K562 (cell line): ENCODE measurements around the gene AMBRA1. TPM values are rescaled to one million over a fixed set of nuclear protein-coding genes. Genes with fewer than 3 reads are reported as not detected.

Source experiments
- ATAC-seq: fragments of 200-7000 bp; cut with Tn5 transposase; 3 replicates; pipeline ENCODE4 v1.9.1; 2020; ENCODE audit warnings: moderate library complexity
- BruUV-seq: library from RNA; stranded (reverse); fragments of 400-500 nt; replicated peaks from 2 replicates; lab custom pipeline; 2021; lab: Mats Ljungman, UMichigan
- CTCF ChIA-PET: fragments of 300-600 bp; formaldehyde crosslinking; extraction: SDS; loops from one replicate; lab custom pipeline; 2021; ENCODE audit warnings: low intra/inter-chr PET ratio; lab: Yijun Ruan, JAX
- POLR2A ChIA-PET: fragments of 300-600, 350-650 bp; sonication (Branson Sonifier 250); formaldehyde crosslinking; extraction: SDS; loops from one replicate; lab custom pipeline; 2021; ENCODE audit warnings: antibody characterized with exemption, inconsistent platforms; lab: Yijun Ruan, JAX
- DNase-seq, 4 experiments: peaks; one replicate each; pipeline versions ENCODE4 v3.0.0 to v3.0.0-alpha.2; 2011 to 2018; ENCODE audit warnings: low spot score in 3 of 4, mixed read lengths in 3 of 4; ENCODE audit errors: extremely low read depth in 1 of 4
- FAIRE-seq: peaks from 2 replicates; lab custom pipeline; 2011; peaks lifted over from hg19 to GRCh38; lab: Jason Lieb, UNC
- H2AFZ ChIP-seq: 2 replicates; pipeline ENCODE4 v1.6.0; 2011; ENCODE audit warnings: low read depth, low read length, control low read depth, inconsistent platforms
- H3K27ac ChIP-seq: fragments of 200-600 bp; 3 replicates; pipeline ENCODE4 v1.8.0; 2011; ENCODE audit warnings: low read depth, mild to moderate bottlenecking, control low read depth, inconsistent platforms, low read length, moderate library complexity, mixed read lengths; ENCODE audit errors: extremely low read depth
- H3K27me3 ChIP-seq, 2 experiments: fragments of 300-600 bp in 1 of 2; 2 replicates in 1 of 2; 3 replicates in 1 of 2; pipeline versions ENCODE4 v1.6.0 to v1.8.0; 2011; ENCODE audit warnings: inconsistent platforms in 2 of 2, low read length in 2 of 2, mild to moderate bottlenecking in 1 of 2, mixed read lengths in 1 of 2, moderate library complexity in 1 of 2; ENCODE audit not compliant: control insufficient read depth in 2 of 2, insufficient read depth in 2 of 2
- H3K36me3 ChIP-seq: fragments of 300-600 bp; 3 replicates; pipeline ENCODE4 v1.8.0; 2011; ENCODE audit warnings: mild to moderate bottlenecking, low read length, inconsistent platforms; ENCODE audit not compliant: control insufficient read depth, insufficient read depth
- H3K4me1 ChIP-seq, 2 experiments: fragments of 200-600 bp in 1 of 2; replicated peaks in 1 of 2; 2 replicates in 1 of 2; 3 replicates in 1 of 2; pipeline versions ENCODE4 v1.5.1 to v1.8.0; 2011; ENCODE audit warnings: inconsistent platforms in 2 of 2, low read length in 2 of 2, mild to moderate bottlenecking in 1 of 2, mixed read lengths in 1 of 2, moderate library complexity in 1 of 2; ENCODE audit not compliant: control insufficient read depth in 2 of 2, insufficient read depth in 2 of 2
- H3K4me2 ChIP-seq: 2 replicates; pipeline ENCODE4 v1.6.1; 2011; ENCODE audit warnings: low read length, control low read depth, inconsistent platforms, mixed read lengths; ENCODE audit not compliant: insufficient read depth
- H3K4me3 ChIP-seq: fragments of 200-600 bp; sonication (generic), shearing (Covaris generic); 2 replicates; pipeline ENCODE4 v1.5.1; 2016; ENCODE audit warnings: control low read depth, inconsistent platforms
- H3K79me2 ChIP-seq: fragments of 200-600 bp; 3 replicates; pipeline ENCODE4 v1.8.0; 2011; ENCODE audit warnings: low read length, inconsistent platforms; ENCODE audit not compliant: control insufficient read depth, insufficient read depth
- H3K9ac ChIP-seq, 2 experiments: 2 replicates each; pipeline versions ENCODE4 v1.6.0 to v1.6.1; 2011; ENCODE audit warnings: low read depth in 2 of 2, low read length in 2 of 2, control low read depth in 1 of 2, inconsistent platforms in 1 of 2, mild to moderate bottlenecking in 1 of 2, mixed read lengths in 1 of 2; ENCODE audit not compliant: insufficient read depth in 1 of 2
- H3K9me1 ChIP-seq: one replicate; pipeline ENCODE4 v1.6.0; 2011; ENCODE audit warnings: inconsistent platforms, mild to moderate bottlenecking, low read length, moderate library complexity; ENCODE audit not compliant: control insufficient read depth, insufficient read depth
- H3K9me3 ChIP-seq: replicated peaks from 2 replicates; pipeline ENCODE4 v1.5.1; 2011; ENCODE audit warnings: low read depth, low read length, inconsistent platforms; ENCODE audit not compliant: control insufficient read depth, insufficient read depth
- H4K20me1 ChIP-seq: replicated peaks from 2 replicates; pipeline ENCODE4 v1.6.1; 2011; ENCODE audit warnings: low read length, inconsistent platforms, mixed read lengths; ENCODE audit not compliant: control insufficient read depth, insufficient read depth
- BACH1 ChIP-seq: fragments of 200-800 bp; sonication (Bioruptor generic); IDR thresholded peaks from 2 replicates; pipeline ENCODE4 v1.6.1; 2016; ENCODE audit warnings: missing genetic modification characterization, missing compliant biosample characterization
- CBX1 ChIP-seq: sonication (generic); IDR thresholded peaks from 2 replicates; pipeline ENCODE4 v1.6.1; 2016; ENCODE audit warnings: antibody characterized with exemption, low read depth, mild to moderate bottlenecking
- CBX2 ChIP-seq: fragments of 200-600 bp; sonication (generic); IDR thresholded peaks from one replicate; pipeline ENCODE4 v1.6.1; 2012; ENCODE audit warnings: mild to moderate bottlenecking, low read length, inconsistent platforms; ENCODE audit not compliant: insufficient read depth, poor library complexity, severe bottlenecking
- E2F4 ChIP-seq: sonication (generic); formaldehyde crosslinking; IDR thresholded peaks from 2 replicates; pipeline ENCODE4 v1.8.0; 2022; ENCODE audit warnings: mild to moderate bottlenecking, low read depth, missing genetic modification reagents
- IFI16 ChIP-seq: fragments of 250-450 bp; sonication (Bioruptor Pico); IDR thresholded peaks from 2 replicates; pipeline ENCODE4 v2.1.2; 2022; ENCODE audit warnings: mild to moderate bottlenecking, inconsistent platforms
- MYNN ChIP-seq, 2 experiments: sonication (generic); formaldehyde crosslinking in 1 of 2; IDR thresholded peaks; 2 replicates each; pipeline versions ENCODE4 v1.5.0 to v1.6.1; 2016 to 2020; ENCODE audit warnings: antibody characterized with exemption in 1 of 2, missing genetic modification reagents in 1 of 2
- RFX7 ChIP-seq: fragments of 250-450 bp; sonication (Bioruptor Pico); IDR thresholded peaks from 2 replicates; pipeline ENCODE4 v1.5.1; 2021; ENCODE audit warnings: mild to moderate bottlenecking
- SMC3 ChIP-seq: conservative IDR thresholded peaks from 2 replicates; pipeline ENCODE4 v1.6.1; 2011; ENCODE audit warnings: low read depth, low read length, improper control_type of control experiment; ENCODE audit not compliant: insufficient read depth
- TRIM28 ChIP-seq: fragments of 450-650 bp; IDR thresholded peaks from 2 replicates; pipeline ENCODE4 v1.6.1; 2017
- ZC3H11A ChIP-seq: IDR thresholded peaks from 2 replicates; pipeline ENCODE4 v1.6.1; 2012; ENCODE audit warnings: low read depth, low read length, improper control_type of control experiment
- ZNF780A ChIP-seq: fragments of 250-450 bp; sonication (Bioruptor Pico); IDR thresholded peaks from 2 replicates; pipeline ENCODE4 v1.5.0; 2021; ENCODE audit warnings: mild to moderate bottlenecking
- WGBS: fragments of 100-300 bp; shearing (Covaris generic); methylation state at CpG from one replicate; pipeline ENCODE4 v1.1.6; 2016; ENCODE audit warnings: low coverage, mixed read lengths; ENCODE audit not compliant: insufficient coverage; ENCODE audit errors: missing lambda C conversion rate; 5-methylcytosine and 5-hydroxymethylcytosine counted together
- in situ Hi-C: fragments of 300-500 bp; cut with MboI; formaldehyde crosslinking; loops from 4 replicates; pipeline ENCODE4 v1.15.0; 2018; ENCODE audit warnings: inconsistent platforms, mixed read lengths
- intact Hi-C: fragments of 100-400 bp; cut with micrococcal nuclease; formaldehyde crosslinking; loops from 2 replicates; pipeline ENCODE4 v1.14.2; 2022
- polyA plus RNA-seq, 8 experiments: library from polyadenylated mRNA; depleted of rRNA in 4 of 8; stranded (reverse) in 5 of 8; unstranded in 3 of 8; fragments of >200 nt; fragmentation: Nextera tagmentation in 2 of 8; fragmentation: Illumina TruSeq in 1 of 8; extraction: Ambion mirVana in 2 of 8; extraction: Trizol in 1 of 8; gene quantifications; 2 replicates each; pipeline versions ENCODE4 v1.2.1 to v1.2.3, GENCODE V29; 2011 to 2014; ENCODE audit warnings: inconsistent platforms in 1 of 8, missing spikeins in 1 of 8
- total RNA-seq, 7 experiments: library from RNA; depleted of rRNA in 6 of 7; stranded (reverse); fragments of >200 nt in 6 of 7; fragmentation: Illumina TruSeq in 2 of 7; extraction: Trizol in 2 of 7; gene quantifications; 2 replicates each; pipeline versions ENCODE4 v1.2.1 to v1.2.3, GENCODE V29; 2011 to 2021; ENCODE audit warnings: low replicate concordance in 1 of 7

Gene AMBRA1
- total and polyA plus RNA-seq, 9 of the 15 experiments (the other 6 are each of a cell fraction or from before 2014, with no cell fraction given): 0.15 to 24.5 (median 13.0) TPM

GRCh38 chr11:46471943-46472661 lies 121.7 kb downstream of the AMBRA1 start:
- DNase-seq: no peak
- Histone ChIP-seq H3K9me3 (no peaks in the 10 kb centered on the region), H2AFZ (no peak overlapping the region), H3K4me3 (no peak overlapping the region), H3K9me1 (no peaks in the 10 kb centered on the region), H3K79me2 (no peaks in the 10 kb centered on the region), H3K4me1 (peaks cover 0 to 3% of the 10 kb centered on the region in 2 experiments; a peak in 3 of 5 replicates), H3K9ac (no peak overlapping the region), H4K20me1 (0 out of 2 replicates have a peak, but pooled peaks cover 12% of the 10 kb centered on the region), H3K27ac (no peak overlapping the region), H3K27me3 (no peaks in the 10 kb centered on the region), H3K36me3 (0 out of 3 replicates have a peak, but pooled peaks cover 9% of the 10 kb centered on the region), H3K4me2 (no peak overlapping the region)
- WGBS: 60% methylated on average over 5 of the region's 5 CpGs
- ATAC-seq: no peak
- TF ChIP-seq CBX2 (no peak), MYNN (IDR thresholded peaks at IDR 0.05) (no peak), MYNN (CRISPR knock-in tag; IDR thresholded peaks at IDR 0.05) (no peak), IFI16 (no peak), TRIM28 (no peak), ZNF780A (CRISPR knock-in tag) (no peak), CBX1 (no peak), E2F4 (CRISPR knock-in tag) (no peak), RFX7 (CRISPR knock-in tag) (no peak), BACH1 (tag) (no peak), ZC3H11A (no peak), SMC3 (no peak)
- intact Hi-C loops (no loop called here), in situ Hi-C loops (no loop called here)
- CTCF ChIA-PET: no interaction called here
- POLR2A ChIA-PET: interaction anchor here (1.0 kb wide), 1 partner anchor 11 kb away, joined by 4 read pairs; no protein-coding TSS in a partner anchor
- BruUV-seq: no TSS peak
- no peak for FAIRE-seq
